KG1 (cell line): Measurements from ENCODE around the gene ACOXL.
A peak's percentile ranks its signal among the peaks of the same experiment; 100 is the strongest.

Experiments
- DNase-seq: peaks from one replicate; lab custom pipeline; 2025; lab: John Stamatoyannopoulos, UW

ACOXL gene

GRCh38 chr2:110977403-110977802 is 245.0 kb downstream of the ACOXL start:
- DNase-seq, result no peak

GRCh38 chr2:110978148-110978547 is 245.8 kb downstream of the ACOXL start:
- no peak for DNase-seq

- no peak for DNase-seq
Measured at GRCh38 chr2:110978756-110979470, 246.5 kb downstream of the ACOXL start.

GRCh38 chr2:110979471-110980338 is 247.3 kb downstream of the ACOXL start:
- no peak for DNase-seq

GRCh38 chr2:110980339-110981062 is 248.1 kb downstream of the ACOXL start:
- no peak for DNase-seq

GRCh38 chr2:110983133-110983532 is 250.8 kb downstream of the ACOXL start:
- DNase-seq, result no peak

GRCh38 chr2:110984694-110985490 is 252.5 kb downstream of the ACOXL start:
- no peak for DNase-seq

- no peak for DNase-seq
Measured at GRCh38 chr2:110990440-110990839, 258.1 kb downstream of the ACOXL start.

- DNase-seq, result no peak
Measured at GRCh38 chr2:110991911-110992310, 259.5 kb downstream of the ACOXL start.

GRCh38 chr2:110992886-110993285 is 260.5 kb downstream of the ACOXL start:
- DNase-seq, result no peak

GRCh38 chr2:110993557-110994231 is 261.3 kb downstream of the ACOXL start:
- no peak for DNase-seq

- DNase-seq, result peak; percentile 32
Measured at GRCh38 chr2:110994250-110994961, 262.0 kb downstream of the ACOXL start.

- DNase-seq, result no peak
Measured at GRCh38 chr2:110995911-110996310, 263.5 kb downstream of the ACOXL start.

- DNase-seq, result no peak
Measured at GRCh38 chr2:110997331-110998045, 265.1 kb downstream of the ACOXL start.

GRCh38 chr2:110998311-110998710 is 265.9 kb downstream of the ACOXL start:
- no peak for DNase-seq

GRCh38 chr2:110999626-111000025 is 267.3 kb downstream of the ACOXL start:
- DNase-seq, result no peak

- DNase-seq, result no peak
Measured at GRCh38 chr2:111005307-111005706, 272.9 kb downstream of the ACOXL start.

- no peak for DNase-seq
Measured at GRCh38 chr2:111005821-111006220, 273.4 kb downstream of the ACOXL start.

GRCh38 chr2:111007757-111008688 is 275.6 kb downstream of the ACOXL start:
- no peak for DNase-seq
